Pons (tissue), 1 donor: Measurements from ENCODE around the gene MAPK10.
"Not testable (repeated sequence)": the region's sequence is repeated elsewhere in the genome, so short reads cannot be mapped to it uniquely, and the experiment has no call there.

Source experiments
- DNase-seq: peaks from one replicate; pipeline ENCODE4 v3.0.0-alpha.2; 2016; ENCODE audit warnings: low spot score

Gene MAPK10

GRCh38 chr4:86184216-86184900 is 175.5 kb downstream of the MAPK10 start:
- no peak for DNase-seq

GRCh38 chr4:86181585-86181984 is 178.3 kb downstream of the MAPK10 start:
- DNase-seq = no peak

- no peak for DNase-seq
Measured at GRCh38 chr4:86178211-86178610, 181.6 kb downstream of the MAPK10 start.

GRCh38 chr4:86174506-86174905 is 185.3 kb downstream of the MAPK10 start:
- no peak for DNase-seq

GRCh38 chr4:86168335-86168734 is 191.5 kb downstream of the MAPK10 start:
- DNase-seq = not testable (repeated sequence)

GRCh38 chr4:86160426-86160825 is 199.4 kb downstream of the MAPK10 start:
- DNase-seq = no peak

- DNase-seq = no peak
Measured at GRCh38 chr4:86159216-86159615, 200.6 kb downstream of the MAPK10 start.

GRCh38 chr4:86156531-86156930 is 203.3 kb downstream of the MAPK10 start:
- peak; percentile 52 for DNase-seq

- DNase-seq = no peak
Measured at GRCh38 chr4:86155766-86156165, 204.1 kb downstream of the MAPK10 start.

GRCh38 chr4:86152454-86152853 is 207.4 kb downstream of the MAPK10 start:
- no peak for DNase-seq

GRCh38 chr4:86151196-86151595 is 208.7 kb downstream of the MAPK10 start:
- no peak for DNase-seq

GRCh38 chr4:86141161-86141560 is 218.7 kb downstream of the MAPK10 start:
- DNase-seq = no peak

GRCh38 chr4:86132468-86132867 is 227.4 kb downstream of the MAPK10 start:
- DNase-seq = no peak

- DNase-seq = no peak
Measured at GRCh38 chr4:86131456-86131855, 228.4 kb downstream of the MAPK10 start.

- no peak for DNase-seq
Measured at GRCh38 chr4:86130160-86130933, 229.5 kb downstream of the MAPK10 start.

- DNase-seq = no peak
Measured at GRCh38 chr4:86129546-86129945, 230.3 kb downstream of the MAPK10 start.

- no peak for DNase-seq
Measured at GRCh38 chr4:86122404-86122803, 237.4 kb downstream of the MAPK10 start.

- no peak for DNase-seq
Measured at GRCh38 chr4:86118711-86119110, 241.1 kb downstream of the MAPK10 start.

- no peak for DNase-seq
Measured at GRCh38 chr4:86117705-86118302, 242.0 kb downstream of the MAPK10 start.

- no peak for DNase-seq
Measured at GRCh38 chr4:86114563-86114962, 245.3 kb downstream of the MAPK10 start.

GRCh38 chr4:86108834-86109233 is 251.0 kb downstream of the MAPK10 start:
- no peak for DNase-seq

GRCh38 chr4:86108137-86108536 is 251.7 kb downstream of the MAPK10 start:
- DNase-seq = no peak

- DNase-seq = no peak
Measured at GRCh38 chr4:86107112-86107511, 252.7 kb downstream of the MAPK10 start.
